GM23338 (cell line): ENCODE measurements around the gene SELE. TPM values are rescaled to one million over a fixed set of nuclear protein-coding genes. Genes with fewer than 3 reads are reported as not detected.

Source experiments
- ATAC-seq: fragments of 200-7000 bp; cut with Tn5 transposase; 3 replicates; pipeline ENCODE4 v1.9.1; 2020
- DNase-seq: peaks from one replicate; pipeline ENCODE4 v3.0.0-alpha.2; 2015; ENCODE audit warnings: low spot score
- H2AFZ ChIP-seq: fragments of 200-600 bp; sonication (generic); 2 replicates; pipeline ENCODE4 v1.8.0; 2016; ENCODE audit warnings: antibody characterized with exemption, mild to moderate bottlenecking, moderate library complexity
- H3F3A ChIP-seq: fragments of 200-600 bp; sonication (generic); replicated peaks from 2 replicates; pipeline ENCODE4 v1.8.0; 2017; ENCODE audit warnings: antibody characterized with exemption, mixed run types, low read depth
- H3K27ac ChIP-seq: fragments of 200-600 bp; sonication (generic); 2 replicates; pipeline ENCODE4 v1.6.1; 2016; ENCODE audit warnings: low read depth
- H3K27me3 ChIP-seq: fragments of 200-600 bp; sonication (generic); 2 replicates; pipeline ENCODE4 v1.8.0; 2016; ENCODE audit warnings: mild to moderate bottlenecking, mixed run types, moderate library complexity; ENCODE audit not compliant: insufficient read depth
- H3K36me3 ChIP-seq: fragments of 200-600 bp; sonication (generic); 2 replicates; pipeline ENCODE4 v1.8.0; 2016; ENCODE audit warnings: mild to moderate bottlenecking; ENCODE audit not compliant: insufficient read depth
- H3K4me1 ChIP-seq: fragments of 200-600 bp; sonication (generic); 2 replicates; pipeline ENCODE4 v1.8.0; 2016; ENCODE audit warnings: mild to moderate bottlenecking, moderate library complexity; ENCODE audit not compliant: insufficient read depth
- H3K4me2 ChIP-seq: fragments of 200-600 bp; sonication (generic); 2 replicates; pipeline ENCODE4 v1.7.1; 2017; ENCODE audit warnings: mixed run types
- H3K4me3 ChIP-seq: fragments of 200-600 bp; sonication (generic); 2 replicates; pipeline ENCODE4 v1.6.1; 2016; ENCODE audit warnings: mixed run types
- H3K79me2 ChIP-seq: fragments of 200-600 bp; sonication (generic); replicated peaks from 2 replicates; pipeline ENCODE4 v1.8.0; 2017; ENCODE audit warnings: mild to moderate bottlenecking; ENCODE audit not compliant: insufficient read depth
- H3K9me2 ChIP-seq: fragments of 200-600 bp; sonication (generic); 2 replicates; pipeline ENCODE4 v1.8.0; 2017; ENCODE audit not compliant: insufficient read depth
- H4K20me1 ChIP-seq: fragments of 200-600 bp; sonication (generic); replicated peaks from 2 replicates; pipeline ENCODE4 v1.8.0; 2017; ENCODE audit warnings: mild to moderate bottlenecking; ENCODE audit not compliant: insufficient read depth
- H3K27ac Mint-ChIP-seq: 2 replicates; pipeline ENCODE4 v1.8.0; 2020; ENCODE audit warnings: inconsistent platforms, mild to moderate bottlenecking, moderate library complexity, mixed read lengths
- H3K27me3 Mint-ChIP-seq: 3 replicates; pipeline ENCODE4 v1.8.0; 2022; ENCODE audit warnings: low read depth, mild to moderate bottlenecking, moderate library complexity, mixed read lengths, inconsistent platforms; ENCODE audit not compliant: insufficient read depth, poor library complexity
- H3K36me3 Mint-ChIP-seq: 3 replicates; pipeline ENCODE4 v1.8.0; 2021; ENCODE audit warnings: low read depth, mild to moderate bottlenecking, inconsistent platforms, moderate library complexity, mixed read lengths
- H3K4me1 Mint-ChIP-seq: 3 replicates; pipeline ENCODE4 v1.8.0; 2020; ENCODE audit warnings: mild to moderate bottlenecking, inconsistent platforms, mixed read lengths
- H3K4me3 Mint-ChIP-seq: 3 replicates; pipeline ENCODE4 v1.8.0; 2021; ENCODE audit warnings: moderate library complexity, mild to moderate bottlenecking, inconsistent platforms, mixed read lengths
- H3K9me3 Mint-ChIP-seq: 3 replicates; pipeline ENCODE4 v1.8.0; 2020; ENCODE audit warnings: moderate library complexity, mild to moderate bottlenecking, inconsistent platforms, mixed read lengths
- CREB1 ChIP-seq: fragments of 250-450 bp; sonication (Bioruptor Pico); IDR thresholded peaks from 2 replicates; pipeline ENCODE4 v1.5.0; 2020; ENCODE audit warnings: low read depth, mild to moderate bottlenecking, moderate library complexity
- CTCF ChIP-seq, 2 experiments: fragments of 200-600 bp in 1 of 2; sonication (generic) in 1 of 2; conservative IDR thresholded peaks; 2 replicates each; pipeline versions ENCODE4 v1.5.1 to v1.6.1; 2016 to 2017; ENCODE audit warnings: antibody characterized with exemption in 2 of 2, low read depth in 2 of 2, mild to moderate bottlenecking in 2 of 2, moderate library complexity in 1 of 2
- ETS1 ChIP-seq: IDR thresholded peaks from 2 replicates; pipeline ENCODE4 v1.6.1; 2016; ENCODE audit warnings: antibody characterized with exemption
- EZH2 ChIP-seq: fragments of 200-600 bp; sonication (generic); IDR thresholded peaks from one replicate; pipeline ENCODE4 v1.8.0; 2017; ENCODE audit warnings: antibody characterized with exemption, mild to moderate bottlenecking, low read depth; ENCODE audit not compliant: unreplicated experiment
- EZH2phosphoT487 ChIP-seq: fragments of 200-600 bp; sonication (generic); IDR thresholded peaks from one replicate; pipeline ENCODE4 v1.8.1; 2018; ENCODE audit warnings: antibody characterized with exemption; ENCODE audit not compliant: unreplicated experiment
- JUNB ChIP-seq: IDR thresholded peaks from one replicate; pipeline ENCODE4 v1.6.1; 2016; ENCODE audit warnings: antibody characterized with exemption; ENCODE audit not compliant: unreplicated experiment
- NANOG ChIP-seq: IDR thresholded peaks from 2 replicates; pipeline ENCODE4 v1.6.1; 2016; ENCODE audit warnings: antibody characterized with exemption, borderline replicate concordance
- POLR2AphosphoS5 ChIP-seq: IDR thresholded peaks from 2 replicates; pipeline ENCODE4 v1.6.1; 2016; ENCODE audit warnings: antibody characterized with exemption, low read depth
- REST ChIP-seq: IDR thresholded peaks from one replicate; pipeline ENCODE4 v1.6.1; 2018; ENCODE audit warnings: antibody characterized with exemption; ENCODE audit not compliant: unreplicated experiment
- STAT1 ChIP-seq: IDR thresholded peaks from one replicate; pipeline ENCODE4 v1.6.1; 2016; ENCODE audit warnings: antibody characterized with exemption; ENCODE audit not compliant: unreplicated experiment
- ZNF114 ChIP-seq: fragments of 250-450 bp; sonication (Bioruptor Pico); IDR thresholded peaks from 2 replicates; pipeline ENCODE4 v1.5.0; 2020; ENCODE audit warnings: mild to moderate bottlenecking, moderate library complexity
- ZNF331 ChIP-seq: fragments of 250-450 bp; sonication (Bioruptor Pico); IDR thresholded peaks from 2 replicates; pipeline ENCODE4 v1.5.0; 2020; ENCODE audit warnings: low read depth, mild to moderate bottlenecking, moderate library complexity
- ZNF462 ChIP-seq: fragments of 250-450 bp; sonication (Bioruptor Pico); IDR thresholded peaks from 2 replicates; pipeline ENCODE4 v1.5.0; 2020; ENCODE audit warnings: mild to moderate bottlenecking, moderate library complexity
- polyA plus RNA-seq: library from polyadenylated mRNA; unstranded; fragments of >200 nt; fragmentation: Nextera tagmentation; extraction: Ambion mirVana; gene quantifications from 2 replicates; pipeline ENCODE4 v1.2.1, GENCODE V29; 2016
- total RNA-seq: library from RNA; depleted of rRNA; stranded (reverse); fragments of >200 nt; shearing (Covaris generic); gene quantifications from 2 replicates; pipeline ENCODE4 v1.2.3, GENCODE V29; 2014

The SELE gene
- total and polyA plus RNA-seq, 2 experiments from 2014 or later, result not detected

DNA sequence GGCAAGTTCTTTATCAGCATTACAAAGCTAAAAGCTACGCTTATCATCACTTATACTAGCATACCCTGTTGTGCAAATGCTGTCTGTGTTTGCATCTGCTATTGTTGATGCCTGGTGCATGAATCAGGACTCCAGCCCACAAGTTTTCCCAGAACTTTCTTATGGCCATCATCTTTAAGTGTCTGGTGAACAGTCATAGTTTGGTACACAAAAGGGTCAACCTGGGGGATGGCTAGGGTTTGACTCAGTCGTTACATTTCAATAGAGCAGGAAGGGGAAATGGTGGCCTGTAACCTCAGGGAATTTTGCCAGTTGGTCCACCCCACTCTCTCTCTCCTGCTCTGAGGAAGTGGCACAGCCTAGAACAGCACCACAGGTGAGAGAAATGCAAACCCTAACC lies 57.9 kb downstream of the SELE start:
- peak; percentile 28; the same call in 1 of the 3 replicates for ATAC-seq

More for the DNA sequence above, 57.9 kb downstream of the SELE start:
- H2AFZ ChIP-seq, result no peak overlapping the region
- H3K36me3 ChIP-seq, result no peaks in the 10 kb centered on the region
- DNase-seq, result no peak
- H3K27ac ChIP-seq, result no peak overlapping the region
- H4K20me1 ChIP-seq, result no peaks in the 10 kb centered on the region; the same call in 1 of the 2 replicates
- H3K9me3 Mint-ChIP-seq, result no peaks in the 10 kb centered on the region; the same call in 1 of the 3 replicates
- no peak overlapping the region for H3K4me2 ChIP-seq
- peaks cover 6% of the 10 kb centered on the region; the same call in 1 of the 2 replicates for H3K9me2 ChIP-seq
- H3K36me3 Mint-ChIP-seq, result no peaks in the 10 kb centered on the region
- peaks cover 9% of the 10 kb centered on the region for H3K4me1 Mint-ChIP-seq
- no peaks in the 10 kb centered on the region for H3K79me2 ChIP-seq
- H3F3A ChIP-seq, result no peaks in the 10 kb centered on the region
- H3K4me3 Mint-ChIP-seq, result no peak overlapping the region
- TF ChIP-seq JUNB, result no peak
- no peak for TF ChIP-seq REST
- no peak for TF ChIP-seq STAT1
- TF ChIP-seq ZNF114 (CRISPR knock-in tag), result no peak
- TF ChIP-seq ZNF462, result no peak
- no peak for TF ChIP-seq ZNF331
- no peak for TF ChIP-seq CTCF (conservative IDR thresholded peaks at IDR 0.05; ENCODE audit: low read depth in 2 of 2)
- no peak for TF ChIP-seq EZH2phosphoT487
- TF ChIP-seq NANOG, result no peak
- no peak for TF ChIP-seq EZH2
- TF ChIP-seq POLR2AphosphoS5, result no peak
- TF ChIP-seq ETS1, result no peak
- TF ChIP-seq CREB1 (CRISPR knock-in tag), result no peak
- no peak overlapping the region for H3K4me3 ChIP-seq
- H3K27me3 ChIP-seq, result peaks cover 30% of the 10 kb centered on the region
- H3K4me1 ChIP-seq, result peaks cover 13% of the 10 kb centered on the region; the same call in 1 of the 2 replicates
- no peak overlapping the region for H3K27ac Mint-ChIP-seq
- peaks cover 28% of the 10 kb centered on the region for H3K27me3 Mint-ChIP-seq
